ENCODE results near the gene PTPN6. TPM values are rescaled to one million over a fixed set of nuclear protein-coding genes. Genes with fewer than 3 reads are reported as not detected.

PTPN6 gene
- total RNA-seq, 2 donors from 2014 or later = 30.6 to 43.2 TPM

DNA sequence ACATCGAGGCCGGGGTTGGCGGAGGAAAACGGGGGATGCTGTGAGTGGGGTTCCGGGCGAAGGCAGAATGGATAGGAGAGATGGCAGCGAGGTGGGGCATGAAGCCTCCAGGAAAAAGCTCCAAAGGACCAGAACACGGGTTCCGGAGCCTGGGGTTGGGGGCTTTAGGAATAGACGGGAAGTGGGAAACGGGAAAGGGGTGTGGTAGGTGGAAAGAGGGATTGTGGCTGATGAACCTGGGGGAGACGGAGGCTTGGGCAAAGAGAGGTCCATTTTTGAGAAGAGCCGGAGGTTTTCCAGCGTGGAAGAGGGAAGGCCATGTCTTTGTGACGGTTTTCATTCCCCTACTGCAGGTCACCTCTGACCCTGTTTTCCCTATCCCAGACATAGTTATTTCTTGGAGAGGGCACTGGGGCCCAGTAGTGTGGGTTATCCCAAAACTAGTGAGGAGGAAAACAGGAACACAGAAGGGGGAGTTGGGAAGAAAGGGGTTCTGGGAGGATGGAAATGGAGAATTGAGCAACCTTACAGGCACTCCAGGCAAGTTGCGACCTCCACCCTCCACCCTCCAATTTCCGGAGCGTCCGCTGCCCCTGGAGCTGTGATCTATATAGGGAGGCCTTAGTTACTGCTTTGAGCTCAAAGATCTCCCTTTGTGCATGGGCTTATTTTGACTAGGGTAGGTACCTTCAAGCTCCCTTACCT is 22.3 kb upstream of the PTPN6 start:
- H3K27ac ChIP-seq = peak overlapping the region; percentile 94 to 98
- H3K9me3 ChIP-seq = no peaks in the 10 kb centered on the region
- H3K4me1 ChIP-seq (replicated peaks) = peaks cover 28% of the 10 kb centered on the region
- H3K4me3 ChIP-seq = peak overlapping the region; percentile 92 to 95
- WGBS = 3% methylated on average over 19 of the region's 19 CpGs
- H3K36me3 ChIP-seq = no peaks in the 10 kb centered on the region
- H3K27me3 ChIP-seq (replicated peaks; ENCODE audit: insufficient read depth) = no peaks in the 10 kb centered on the region
- no peak for DNase-seq (ENCODE audit: low spot score)
- intact Hi-C loops (cut with DNase I) = no loop called here
- TF ChIP-seq POLR2A (IDR thresholded peaks at IDR 0.05) = no peak
- no peak for TF ChIP-seq POLR2AphosphoS5 (IDR thresholded peaks at IDR 0.05)
- TF ChIP-seq CTCF (IDR thresholded peaks at IDR 0.05) = no peak

- intact Hi-C loops (cut with DNase I) = loop anchor here (10.0 kb wide), 1 partner anchor 55 kb away; the partner anchor contains the start of gene SPSB2
These were observed 21.4 kb upstream of the PTPN6 start for GRCh38 chr12:6929466-6930452.

GRCh38 chr12:6932766-6933165 is 18.4 kb upstream of the PTPN6 start:
- Histone ChIP-seq H3K9me3 (no peaks in the 10 kb centered on the region), H3K27ac (no peak overlapping the region), H3K36me3 (peaks cover 4 to 6% of the 10 kb centered on the region in 2 donors), H3K4me3 (no peak overlapping the region), H3K27me3 (replicated peaks; ENCODE audit: insufficient read depth) (no peaks in the 10 kb centered on the region), H3K4me1 (replicated peaks) (peaks cover 18% of the 10 kb centered on the region)
- TF ChIP-seq POLR2A (IDR thresholded peaks at IDR 0.05) = no peak
- DNase-seq (ENCODE audit: low spot score) = no peak
- 38% methylated on average over 1 of the region's 1 CpG for WGBS
- intact Hi-C loops (cut with DNase I) = loop anchor here (10.0 kb wide), 1 partner anchor 58 kb away; the partner anchor contains the start of gene SPSB2

More at GRCh38 chr12:6929466-6930452, 21.4 kb upstream of the PTPN6 start:
- H3K36me3 ChIP-seq = no peaks in the 10 kb centered on the region
- no peak for TF ChIP-seq POLR2A (IDR thresholded peaks at IDR 0.05)
- TF ChIP-seq CTCF (IDR thresholded peaks at IDR 0.05) = no peak
- no peak for TF ChIP-seq POLR2AphosphoS5 (IDR thresholded peaks at IDR 0.05)
- WGBS = 34% methylated on average over 7 of the region's 7 CpGs
- H3K9me3 ChIP-seq = no peaks in the 10 kb centered on the region
- H3K4me3 ChIP-seq = peak overlapping the region; percentile 92 to 95
- no peaks in the 10 kb centered on the region for H3K27me3 ChIP-seq (replicated peaks; ENCODE audit: insufficient read depth)
- DNase-seq (ENCODE audit: low spot score) = no peak
- peak overlapping the region; percentile 94 to 98 for H3K27ac ChIP-seq
- H3K4me1 ChIP-seq (replicated peaks) = peaks cover 24% of the 10 kb centered on the region

- TF ChIP-seq POLR2A (IDR thresholded peaks at IDR 0.05) (no peak), CTCF (IDR thresholded peaks at IDR 0.05) (no peak), POLR2AphosphoS5 (IDR thresholded peaks at IDR 0.05) (no peak)
- Histone ChIP-seq H3K27ac (peak overlapping the region; percentile 45 to 55), H3K27me3 (replicated peaks; ENCODE audit: insufficient read depth) (no peaks in the 10 kb centered on the region), H3K9me3 (no peaks in the 10 kb centered on the region), H3K4me1 (replicated peaks) (peaks cover 23% of the 10 kb centered on the region), H3K36me3 (peaks cover 4 to 6% of the 10 kb centered on the region in 2 donors), H3K4me3 (no peak overlapping the region)
- intact Hi-C loops (cut with DNase I) = loop anchor here (10.0 kb wide), 1 partner anchor 59 kb away; the partner anchor contains the start of gene SPSB2
- WGBS = 25% methylated on average over 8 of the region's 8 CpGs
- no peak for DNase-seq (ENCODE audit: low spot score)
These were observed 17.0 kb upstream of the PTPN6 start for GRCh38 chr12:6934110-6934509.
